ENCODE data around the gene CRTC2. TPM values are rescaled to one million over a fixed set of nuclear protein-coding genes. Genes with fewer than 3 reads are reported as not detected.

The CRTC2 gene
- total and polyA plus RNA-seq, 2 experiments from 2014 or later: 10.6 to 20.7 TPM

DNA sequence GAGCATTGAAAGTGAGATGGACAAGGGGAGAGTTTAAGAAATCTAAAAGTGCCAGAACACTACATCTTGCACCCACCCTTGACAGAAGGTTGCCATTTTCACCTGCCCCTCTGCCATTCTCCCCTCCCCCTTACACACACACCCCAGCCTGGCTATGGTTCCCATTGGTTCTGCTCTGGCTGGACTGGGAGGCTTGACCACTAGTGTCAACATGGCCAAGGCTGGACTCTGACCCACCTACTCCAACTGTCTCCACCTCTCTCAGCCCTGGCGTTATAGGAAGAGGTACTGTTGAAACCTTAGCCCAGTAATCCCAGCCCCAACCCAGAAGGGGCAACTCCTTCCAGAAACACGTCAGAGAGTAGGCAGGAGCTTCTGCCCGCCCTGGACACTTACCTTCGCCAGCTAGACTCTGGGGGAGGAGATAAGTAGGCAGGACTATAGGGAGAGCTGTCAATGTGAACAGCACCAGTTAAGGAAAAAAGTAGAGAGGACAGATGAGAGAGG is 4.5 kb downstream of the CRTC2 start:
- Histone ChIP-seq H3K4me1 (ENCODE audit: insufficient read depth) (peaks cover 11% of the 10 kb centered on the region), H3K79me2 (replicated peaks; ENCODE audit: insufficient read depth) (peaks cover 50% of the 10 kb centered on the region), H4K20me1 (replicated peaks; ENCODE audit: insufficient read depth) (peaks cover 34% of the 10 kb centered on the region), H3K9me2 (ENCODE audit: insufficient read depth) (no peaks in the 10 kb centered on the region), H3F3A (replicated peaks; ENCODE audit: low read depth) (peaks cover 8% of the 10 kb centered on the region), H3K4me3 (no peak overlapping the region), H3K27me3 (ENCODE audit: insufficient read depth) (no peaks in the 10 kb centered on the region), H3K27ac (ENCODE audit: low read depth) (no peak overlapping the region), H2AFZ (no peak overlapping the region), H3K36me3 (ENCODE audit: insufficient read depth) (peaks cover 14% of the 10 kb centered on the region; the same call in 1 of the 2 replicates), H3K4me2 (no peak overlapping the region)
- no peak for DNase-seq (ENCODE audit: low spot score)
- peaks cover 39% of the 10 kb centered on the region for H3K36me3 Mint-ChIP-seq (ENCODE audit: low read depth)
- peak overlapping the region; percentile 22; the same call in 1 of the 2 replicates for H3K27ac Mint-ChIP-seq
- TF ChIP-seq ZNF114 (CRISPR knock-in tag; IDR thresholded peaks at IDR 0.05) (no peak), NANOG (IDR thresholded peaks at IDR 0.05; ENCODE audit: borderline replicate concordance) (no peak), ZNF331 (CRISPR knock-in tag; IDR thresholded peaks at IDR 0.05; ENCODE audit: low read depth) (no peak), EZH2 (IDR thresholded peaks at IDR 0.05; ENCODE audit: low read depth, unreplicated experiment) (no peak)
- TF ChIP-seq, protein P1, sequence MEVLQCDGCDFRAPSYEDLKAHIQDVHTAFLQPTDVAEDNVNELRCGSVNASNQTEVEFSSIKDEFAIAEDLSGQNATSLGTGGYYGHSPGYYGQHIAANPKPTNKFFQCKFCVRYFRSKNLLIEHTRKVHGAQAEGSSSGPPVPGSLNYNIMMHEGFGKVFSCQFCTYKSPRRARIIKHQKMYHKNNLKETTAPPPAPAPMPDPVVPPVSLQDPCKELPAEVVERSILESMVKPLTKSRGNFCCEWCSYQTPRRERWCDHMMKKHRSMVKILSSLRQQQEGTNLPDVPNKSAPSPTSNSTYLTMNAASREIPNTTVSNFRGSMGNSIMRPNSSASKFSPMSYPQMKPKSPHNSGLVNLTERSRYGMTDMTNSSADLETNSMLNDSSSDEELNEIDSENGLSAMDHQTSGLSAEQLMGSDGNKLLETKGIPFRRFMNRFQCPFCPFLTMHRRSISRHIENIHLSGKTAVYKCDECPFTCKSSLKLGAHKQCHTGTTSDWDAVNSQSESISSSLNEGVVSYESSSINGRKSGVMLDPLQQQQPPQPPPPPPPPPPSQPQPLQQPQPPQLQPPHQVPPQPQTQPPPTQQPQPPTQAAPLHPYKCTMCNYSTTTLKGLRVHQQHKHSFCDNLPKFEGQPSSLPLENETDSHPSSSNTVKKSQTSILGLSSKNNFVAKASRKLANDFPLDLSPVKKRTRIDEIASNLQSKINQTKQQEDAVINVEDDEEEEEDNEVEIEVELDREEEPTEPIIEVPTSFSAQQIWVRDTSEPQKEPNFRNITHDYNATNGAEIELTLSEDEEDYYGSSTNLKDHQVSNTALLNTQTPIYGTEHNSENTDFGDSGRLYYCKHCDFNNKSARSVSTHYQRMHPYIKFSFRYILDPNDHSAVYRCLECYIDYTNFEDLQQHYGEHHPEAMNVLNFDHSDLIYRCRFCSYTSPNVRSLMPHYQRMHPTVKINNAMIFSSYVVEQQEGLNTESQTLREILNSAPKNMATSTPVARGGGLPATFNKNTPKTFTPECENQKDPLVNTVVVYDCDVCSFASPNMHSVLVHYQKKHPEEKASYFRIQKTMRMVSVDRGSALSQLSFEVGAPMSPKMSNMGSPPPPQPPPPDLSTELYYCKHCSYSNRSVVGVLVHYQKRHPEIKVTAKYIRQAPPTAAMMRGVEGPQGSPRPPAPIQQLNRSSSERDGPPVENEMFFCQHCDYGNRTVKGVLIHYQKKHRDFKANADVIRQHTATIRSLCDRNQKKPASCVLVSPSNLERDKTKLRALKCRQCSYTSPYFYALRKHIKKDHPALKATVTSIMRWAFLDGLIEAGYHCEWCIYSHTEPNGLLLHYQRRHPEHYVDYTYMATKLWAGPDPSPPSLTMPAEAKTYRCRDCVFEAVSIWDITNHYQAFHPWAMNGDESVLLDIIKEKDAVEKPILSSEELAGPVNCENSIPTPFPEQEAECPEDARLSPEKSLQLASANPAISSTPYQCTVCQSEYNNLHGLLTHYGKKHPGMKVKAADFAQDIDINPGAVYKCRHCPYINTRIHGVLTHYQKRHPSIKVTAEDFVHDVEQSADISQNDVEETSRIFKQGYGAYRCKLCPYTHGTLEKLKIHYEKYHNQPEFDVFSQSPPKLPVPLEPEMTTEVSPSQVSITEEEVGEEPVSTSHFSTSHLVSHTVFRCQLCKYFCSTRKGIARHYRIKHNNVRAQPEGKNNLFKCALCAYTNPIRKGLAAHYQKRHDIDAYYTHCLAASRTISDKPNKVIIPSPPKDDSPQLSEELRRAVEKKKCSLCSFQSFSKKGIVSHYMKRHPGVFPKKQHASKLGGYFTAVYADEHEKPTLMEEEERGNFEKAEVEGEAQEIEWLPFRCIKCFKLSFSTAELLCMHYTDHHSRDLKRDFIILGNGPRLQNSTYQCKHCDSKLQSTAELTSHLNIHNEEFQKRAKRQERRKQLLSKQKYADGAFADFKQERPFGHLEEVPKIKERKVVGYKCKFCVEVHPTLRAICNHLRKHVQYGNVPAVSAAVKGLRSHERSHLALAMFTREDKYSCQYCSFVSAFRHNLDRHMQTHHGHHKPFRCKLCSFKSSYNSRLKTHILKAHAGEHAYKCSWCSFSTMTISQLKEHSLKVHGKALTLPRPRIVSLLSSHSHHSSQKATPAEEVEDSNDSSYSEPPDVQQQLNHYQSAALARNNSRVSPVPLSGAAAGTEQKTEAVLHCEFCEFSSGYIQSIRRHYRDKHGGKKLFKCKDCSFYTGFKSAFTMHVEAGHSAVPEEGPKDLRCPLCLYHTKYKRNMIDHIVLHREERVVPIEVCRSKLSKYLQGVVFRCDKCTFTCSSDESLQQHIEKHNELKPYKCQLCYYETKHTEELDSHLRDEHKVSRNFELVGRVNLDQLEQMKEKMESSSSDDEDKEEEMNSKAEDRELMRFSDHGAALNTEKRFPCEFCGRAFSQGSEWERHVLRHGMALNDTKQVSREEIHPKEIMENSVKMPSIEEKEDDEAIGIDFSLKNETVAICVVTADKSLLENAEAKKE (CRISPR knock-in tag; IDR thresholded peaks at IDR 0.05): no peak
- TF ChIP-seq, protein P2, sequence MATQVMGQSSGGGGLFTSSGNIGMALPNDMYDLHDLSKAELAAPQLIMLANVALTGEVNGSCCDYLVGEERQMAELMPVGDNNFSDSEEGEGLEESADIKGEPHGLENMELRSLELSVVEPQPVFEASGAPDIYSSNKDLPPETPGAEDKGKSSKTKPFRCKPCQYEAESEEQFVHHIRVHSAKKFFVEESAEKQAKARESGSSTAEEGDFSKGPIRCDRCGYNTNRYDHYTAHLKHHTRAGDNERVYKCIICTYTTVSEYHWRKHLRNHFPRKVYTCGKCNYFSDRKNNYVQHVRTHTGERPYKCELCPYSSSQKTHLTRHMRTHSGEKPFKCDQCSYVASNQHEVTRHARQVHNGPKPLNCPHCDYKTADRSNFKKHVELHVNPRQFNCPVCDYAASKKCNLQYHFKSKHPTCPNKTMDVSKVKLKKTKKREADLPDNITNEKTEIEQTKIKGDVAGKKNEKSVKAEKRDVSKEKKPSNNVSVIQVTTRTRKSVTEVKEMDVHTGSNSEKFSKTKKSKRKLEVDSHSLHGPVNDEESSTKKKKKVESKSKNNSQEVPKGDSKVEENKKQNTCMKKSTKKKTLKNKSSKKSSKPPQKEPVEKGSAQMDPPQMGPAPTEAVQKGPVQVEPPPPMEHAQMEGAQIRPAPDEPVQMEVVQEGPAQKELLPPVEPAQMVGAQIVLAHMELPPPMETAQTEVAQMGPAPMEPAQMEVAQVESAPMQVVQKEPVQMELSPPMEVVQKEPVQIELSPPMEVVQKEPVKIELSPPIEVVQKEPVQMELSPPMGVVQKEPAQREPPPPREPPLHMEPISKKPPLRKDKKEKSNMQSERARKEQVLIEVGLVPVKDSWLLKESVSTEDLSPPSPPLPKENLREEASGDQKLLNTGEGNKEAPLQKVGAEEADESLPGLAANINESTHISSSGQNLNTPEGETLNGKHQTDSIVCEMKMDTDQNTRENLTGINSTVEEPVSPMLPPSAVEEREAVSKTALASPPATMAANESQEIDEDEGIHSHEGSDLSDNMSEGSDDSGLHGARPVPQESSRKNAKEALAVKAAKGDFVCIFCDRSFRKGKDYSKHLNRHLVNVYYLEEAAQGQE (IDR thresholded peaks at IDR 0.05; ENCODE audit: unreplicated experiment): no peak
- TF ChIP-seq, protein P3, sequence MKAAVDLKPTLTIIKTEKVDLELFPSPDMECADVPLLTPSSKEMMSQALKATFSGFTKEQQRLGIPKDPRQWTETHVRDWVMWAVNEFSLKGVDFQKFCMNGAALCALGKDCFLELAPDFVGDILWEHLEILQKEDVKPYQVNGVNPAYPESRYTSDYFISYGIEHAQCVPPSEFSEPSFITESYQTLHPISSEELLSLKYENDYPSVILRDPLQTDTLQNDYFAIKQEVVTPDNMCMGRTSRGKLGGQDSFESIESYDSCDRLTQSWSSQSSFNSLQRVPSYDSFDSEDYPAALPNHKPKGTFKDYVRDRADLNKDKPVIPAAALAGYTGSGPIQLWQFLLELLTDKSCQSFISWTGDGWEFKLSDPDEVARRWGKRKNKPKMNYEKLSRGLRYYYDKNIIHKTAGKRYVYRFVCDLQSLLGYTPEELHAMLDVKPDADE (IDR thresholded peaks at IDR 0.05): no peak
- no peak overlapping the region for H3K4me3 Mint-ChIP-seq
- H3K9me3 Mint-ChIP-seq: peaks cover 3% of the 10 kb centered on the region; the same call in 2 of the 3 replicates
- peaks cover 18% of the 10 kb centered on the region for H3K4me1 Mint-ChIP-seq
- no peak for ATAC-seq
- H3K27me3 Mint-ChIP-seq (ENCODE audit: insufficient read depth, low read depth, poor library complexity): peaks cover 24% of the 10 kb centered on the region
